Neural progenitor cell (in vitro differentiated cells): Measurements from ENCODE around the gene NGRN. TPM values are rescaled to one million over a fixed set of nuclear protein-coding genes. Genes with fewer than 3 reads are reported as not detected.
A peak's percentile ranks its signal among the peaks of the same experiment; 100 is the strongest.

Experiments
- DNase-seq: peaks from one replicate; pipeline ENCODE4 v3.0.0-alpha.2; 2016; ENCODE audit warnings: low spot score
- H2AFZ ChIP-seq: fragments of 200-600 bp; sonication (generic); replicated peaks from 2 replicates; pipeline ENCODE4 v1.6.1; 2016; ENCODE audit warnings: antibody characterized with exemption
- H3F3A ChIP-seq: fragments of 200-600 bp; sonication (generic); 2 replicates; pipeline ENCODE4 v1.6.1; 2016; ENCODE audit warnings: antibody characterized with exemption, low read depth
- H3K27ac ChIP-seq: fragments of 200-600 bp; sonication (generic); 2 replicates; pipeline ENCODE4 v1.5.1; 2016; ENCODE audit warnings: mild to moderate bottlenecking
- H3K27me3 ChIP-seq: fragments of 200-600 bp; sonication (generic); 2 replicates; pipeline ENCODE4 v1.6.1; 2016; ENCODE audit warnings: mild to moderate bottlenecking, moderate library complexity
- H3K36me3 ChIP-seq: fragments of 200-600 bp; sonication (generic); 2 replicates; pipeline ENCODE4 v1.5.1; 2016
- H3K4me1 ChIP-seq: fragments of 200-600 bp; sonication (generic); 2 replicates; pipeline ENCODE4 v1.6.1; 2016; ENCODE audit warnings: mixed run types
- H3K4me2 ChIP-seq: fragments of 200-600 bp; sonication (generic); 2 replicates; pipeline ENCODE4 v1.6.1; 2016
- H3K4me3 ChIP-seq: fragments of 200-600 bp; sonication (generic); 2 replicates; pipeline ENCODE4 v1.5.1; 2016
- H3K79me2 ChIP-seq: fragments of 200-600 bp; sonication (generic); 2 replicates; pipeline ENCODE4 v1.6.1; 2016; ENCODE audit warnings: low read depth
- H3K9ac ChIP-seq: fragments of 200-600 bp; sonication (generic); 2 replicates; pipeline ENCODE4 v1.6.1; 2016
- H3K9me3 ChIP-seq: fragments of 200-600 bp; sonication (generic); 2 replicates; pipeline ENCODE4 v1.5.1; 2016; ENCODE audit warnings: low read depth
- H4K20me1 ChIP-seq: fragments of 200-600 bp; sonication (generic); 2 replicates; pipeline ENCODE4 v1.6.1; 2016; ENCODE audit warnings: low read depth
- H3K27ac Mint-ChIP-seq: 3 replicates; pipeline ENCODE4 v1.8.0; 2021; ENCODE audit warnings: mixed read lengths
- H3K27me3 Mint-ChIP-seq: 2 replicates; pipeline ENCODE4 v1.8.0; 2022; ENCODE audit warnings: low read depth, mild to moderate bottlenecking, inconsistent platforms, moderate library complexity, mixed read lengths; ENCODE audit not compliant: insufficient read depth
- H3K36me3 Mint-ChIP-seq: 3 replicates; pipeline ENCODE4 v1.8.0; 2021; ENCODE audit warnings: mixed read lengths
- H3K4me1 Mint-ChIP-seq: 3 replicates; pipeline ENCODE4 v1.8.0; 2021; ENCODE audit warnings: mixed read lengths
- H3K4me3 Mint-ChIP-seq: 3 replicates; pipeline ENCODE4 v1.8.0; 2021; ENCODE audit warnings: mild to moderate bottlenecking, moderate library complexity, mixed read lengths
- H3K9me3 Mint-ChIP-seq: 3 replicates; pipeline ENCODE4 v1.8.0; 2020; ENCODE audit warnings: mixed read lengths
- EZH2 ChIP-seq: fragments of 200-600 bp; sonication (generic); IDR thresholded peaks from 2 replicates; pipeline ENCODE4 v1.6.1; 2017; ENCODE audit warnings: antibody characterized with exemption, mild to moderate bottlenecking, moderate library complexity
- EZH2phosphoT487 ChIP-seq: fragments of 200-600 bp; sonication (generic); IDR thresholded peaks from 2 replicates; pipeline ENCODE4 v1.6.1; 2017; ENCODE audit warnings: antibody characterized with exemption
- total RNA-seq: library from RNA; depleted of rRNA; stranded (reverse); fragments of >200 nt; gene quantifications from 2 replicates; pipeline ENCODE4 v1.2.3, GENCODE V29; 2015; ENCODE audit warnings: low replicate concordance
- TF ChIP-seq, protein P1 (sequence below): fragments of 200-600 bp; sonication (generic); IDR thresholded peaks from 2 replicates; pipeline ENCODE4 v1.5.1; 2017; ENCODE audit warnings: antibody characterized with exemption, mild to moderate bottlenecking

NGRN gene
- total RNA-seq, 1 donor from 2014 or later = 47.8 TPM

DNA sequence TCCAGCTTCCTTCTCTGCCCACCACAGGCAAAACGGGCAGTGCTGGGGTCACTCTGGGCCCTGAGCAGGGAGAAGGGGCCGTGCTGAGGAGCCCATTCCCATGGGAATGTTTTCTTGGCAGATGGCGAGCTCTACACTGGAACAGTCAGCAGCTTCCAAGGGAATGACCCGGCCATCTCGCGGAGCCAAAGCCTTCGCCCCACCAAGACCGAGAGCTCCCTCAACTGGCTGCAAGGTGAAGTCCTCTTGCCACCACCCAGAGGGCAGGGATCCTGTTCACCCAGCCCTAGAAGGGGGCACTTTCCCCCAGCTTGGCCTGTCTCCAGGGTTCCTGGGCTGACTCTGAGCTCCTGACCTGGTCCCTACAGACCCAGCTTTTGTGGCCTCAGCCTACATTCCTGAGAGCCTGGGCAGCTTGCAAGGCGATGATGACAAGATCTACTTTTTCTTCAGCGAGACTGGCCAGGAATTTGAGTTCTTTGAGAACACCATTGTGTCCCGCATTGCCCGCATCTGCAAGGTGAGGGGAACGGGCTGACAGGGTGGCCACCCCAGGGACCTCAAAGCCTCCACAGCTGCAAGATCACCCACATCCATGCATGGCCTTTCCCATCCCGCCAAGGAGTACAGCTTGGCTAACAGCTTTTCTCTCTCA lies 44.1 kb upstream of the NGRN start:
- no peak overlapping the region for H3K4me3 ChIP-seq
- no peaks in the 10 kb centered on the region for H4K20me1 ChIP-seq
- H3K79me2 ChIP-seq = no peaks in the 10 kb centered on the region
- H3K4me2 ChIP-seq = no peak overlapping the region
- Mint-ChIP-seq H3K9me3 (no peaks in the 10 kb centered on the region), H3K27ac (no peak overlapping the region), H3K36me3 (peaks cover 7% of the 10 kb centered on the region), H3K4me3 (no peak overlapping the region), H3K27me3 (no peaks in the 10 kb centered on the region), H3K4me1 (peaks cover 7% of the 10 kb centered on the region)
- H3K27ac ChIP-seq = no peak overlapping the region
- H3K9me3 ChIP-seq = no peaks in the 10 kb centered on the region
- H3K9ac ChIP-seq = no peak overlapping the region
- no peak overlapping the region for H2AFZ ChIP-seq
- no peaks in the 10 kb centered on the region for H3K36me3 ChIP-seq
- no peaks in the 10 kb centered on the region for H3K27me3 ChIP-seq
- no peaks in the 10 kb centered on the region for H3K4me1 ChIP-seq
- TF ChIP-seq, protein P1, sequence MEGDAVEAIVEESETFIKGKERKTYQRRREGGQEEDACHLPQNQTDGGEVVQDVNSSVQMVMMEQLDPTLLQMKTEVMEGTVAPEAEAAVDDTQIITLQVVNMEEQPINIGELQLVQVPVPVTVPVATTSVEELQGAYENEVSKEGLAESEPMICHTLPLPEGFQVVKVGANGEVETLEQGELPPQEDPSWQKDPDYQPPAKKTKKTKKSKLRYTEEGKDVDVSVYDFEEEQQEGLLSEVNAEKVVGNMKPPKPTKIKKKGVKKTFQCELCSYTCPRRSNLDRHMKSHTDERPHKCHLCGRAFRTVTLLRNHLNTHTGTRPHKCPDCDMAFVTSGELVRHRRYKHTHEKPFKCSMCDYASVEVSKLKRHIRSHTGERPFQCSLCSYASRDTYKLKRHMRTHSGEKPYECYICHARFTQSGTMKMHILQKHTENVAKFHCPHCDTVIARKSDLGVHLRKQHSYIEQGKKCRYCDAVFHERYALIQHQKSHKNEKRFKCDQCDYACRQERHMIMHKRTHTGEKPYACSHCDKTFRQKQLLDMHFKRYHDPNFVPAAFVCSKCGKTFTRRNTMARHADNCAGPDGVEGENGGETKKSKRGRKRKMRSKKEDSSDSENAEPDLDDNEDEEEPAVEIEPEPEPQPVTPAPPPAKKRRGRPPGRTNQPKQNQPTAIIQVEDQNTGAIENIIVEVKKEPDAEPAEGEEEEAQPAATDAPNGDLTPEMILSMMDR = peak; percentile 63
- no peak for TF ChIP-seq EZH2phosphoT487
- no peaks in the 10 kb centered on the region for H3F3A ChIP-seq
- DNase-seq = peak; percentile 76

DNA sequence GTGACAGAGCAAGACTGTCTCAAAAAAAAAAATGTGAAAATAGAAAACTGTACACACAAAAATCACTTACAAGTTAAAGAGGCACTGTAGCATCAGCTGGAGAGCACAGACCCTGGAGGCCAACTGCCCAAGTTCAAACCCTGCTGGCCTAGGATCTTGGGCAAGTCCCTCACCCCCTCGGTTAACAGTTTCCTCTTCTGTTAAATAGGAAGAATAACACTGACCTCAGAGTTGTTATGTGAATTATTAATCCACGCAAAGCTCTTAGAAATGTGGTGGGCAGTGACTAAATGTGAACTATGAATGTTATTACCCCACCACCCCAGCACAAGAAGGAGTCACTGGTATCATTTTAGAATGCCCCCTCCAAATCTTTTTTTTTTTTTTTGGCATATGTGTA lies 42.9 kb upstream of the NGRN start:
- Histone ChIP-seq H3K9ac (no peak overlapping the region), H3K4me2 (no peak overlapping the region), H3K9me3 (no peaks in the 10 kb centered on the region), H2AFZ (no peak overlapping the region), H3K79me2 (no peaks in the 10 kb centered on the region), H3F3A (no peaks in the 10 kb centered on the region), H3K4me1 (no peaks in the 10 kb centered on the region), H3K27ac (no peak overlapping the region), H3K4me3 (no peak overlapping the region), H3K27me3 (no peaks in the 10 kb centered on the region), H3K36me3 (no peaks in the 10 kb centered on the region), H4K20me1 (no peaks in the 10 kb centered on the region)
- Mint-ChIP-seq H3K36me3 (peaks cover 7% of the 10 kb centered on the region), H3K27ac (no peak overlapping the region), H3K4me3 (no peak overlapping the region), H3K27me3 (no peaks in the 10 kb centered on the region), H3K4me1 (peaks cover 7% of the 10 kb centered on the region), H3K9me3 (no peaks in the 10 kb centered on the region)
- DNase-seq = no peak
- TF ChIP-seq, protein P1 = no peak
- TF ChIP-seq EZH2 = no peak
- TF ChIP-seq EZH2phosphoT487 = no peak

DNA sequence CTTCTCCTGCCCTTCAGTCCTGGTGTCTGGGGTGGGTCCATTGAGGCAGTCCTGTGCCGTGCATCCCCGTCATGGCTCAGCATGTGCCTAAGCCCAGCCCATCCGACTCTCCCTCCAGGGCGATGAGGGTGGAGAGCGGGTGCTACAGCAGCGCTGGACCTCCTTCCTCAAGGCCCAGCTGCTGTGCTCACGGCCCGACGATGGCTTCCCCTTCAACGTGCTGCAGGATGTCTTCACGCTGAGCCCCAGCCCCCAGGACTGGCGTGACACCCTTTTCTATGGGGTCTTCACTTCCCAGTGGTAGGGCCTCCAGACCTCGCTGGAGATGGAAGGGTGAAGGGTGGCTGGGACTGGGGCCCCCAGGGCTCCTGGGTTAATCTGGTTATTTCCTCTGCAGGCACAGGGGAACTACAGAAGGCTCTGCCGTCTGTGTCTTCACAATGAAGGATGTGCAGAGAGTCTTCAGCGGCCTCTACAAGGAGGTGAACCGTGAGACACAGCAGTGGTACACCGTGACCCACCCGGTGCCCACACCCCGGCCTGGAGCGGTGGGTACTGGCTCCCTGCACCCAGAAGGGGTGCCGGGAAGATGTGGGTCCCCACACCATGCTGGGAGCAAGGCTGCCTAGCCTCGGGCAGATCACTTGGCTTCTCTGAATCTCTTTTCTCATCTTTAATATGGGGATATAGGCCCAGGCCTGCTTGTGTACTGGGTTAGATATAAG lies 41.9 kb upstream of the NGRN start:
- H3K27me3 ChIP-seq = no peaks in the 10 kb centered on the region
- H2AFZ ChIP-seq = no peak overlapping the region
- no peaks in the 10 kb centered on the region for H3K36me3 ChIP-seq
- TF ChIP-seq, protein P1 = no peak
- TF ChIP-seq EZH2 = no peak
- TF ChIP-seq EZH2phosphoT487 = no peak
- no peaks in the 10 kb centered on the region for H3F3A ChIP-seq
- H3K27ac ChIP-seq = no peak overlapping the region
- H3K9me3 ChIP-seq = no peaks in the 10 kb centered on the region
- no peaks in the 10 kb centered on the region for H3K79me2 ChIP-seq
- Mint-ChIP-seq H3K4me3 (no peak overlapping the region), H3K27ac (no peak overlapping the region), H3K36me3 (peaks cover 7% of the 10 kb centered on the region), H3K4me1 (peaks cover 7% of the 10 kb centered on the region), H3K27me3 (no peaks in the 10 kb centered on the region), H3K9me3 (no peaks in the 10 kb centered on the region)
- no peak for DNase-seq
- no peaks in the 10 kb centered on the region for H3K4me1 ChIP-seq
- H3K4me2 ChIP-seq = no peak overlapping the region
- H4K20me1 ChIP-seq = no peaks in the 10 kb centered on the region
- no peak overlapping the region for H3K9ac ChIP-seq
- H3K4me3 ChIP-seq = no peak overlapping the region
